CD4-positive, alpha-beta T cell (primary cell): ENCODE data around the gene LAG3. TPM values are rescaled to one million over a fixed set of nuclear protein-coding genes. Genes with fewer than 3 reads are reported as not detected.

ENCODE experiments used
- ATAC-seq: fragments of 200-7000 bp; cut with Tn5 transposase; one replicate; pipeline ENCODE4 v1.10.0; 2022; ENCODE audit warnings: mild to moderate bottlenecking; ENCODE audit not compliant: poor library complexity
- CTCF ChIA-PET: fragments of 350-600 bp; sonication (Branson Sonifier 250); formaldehyde crosslinking; loops from one replicate; lab custom pipeline; 2021; ENCODE audit warnings: antibody characterized with exemption, inconsistent platforms; lab: Charles Lee
- POLR2A ChIA-PET: fragments of 350-600 bp; sonication (Branson Sonifier 250); formaldehyde crosslinking; loops from one replicate; lab custom pipeline; 2021; ENCODE audit warnings: antibody characterized with exemption, inconsistent platforms; lab: Charles Lee
- DNase-seq, 14 experiments: peaks; one replicate each; pipeline ENCODE4 v3.0.0-alpha.2; 2013 to 2020; ENCODE audit warnings: mixed read lengths in 2 of 14
- H3K27ac ChIP-seq, 2 donors: one replicate each; pipeline versions ENCODE4 v1.5.1 to v1.7.0; 2013; ENCODE audit warnings: low read length in 2 of 2, low read depth in 1 of 2, mild to moderate bottlenecking in 1 of 2
- H3K27me3 ChIP-seq, 2 experiments: 1 replicate in 1 of 2; 2 replicates in 1 of 2; pipeline versions ENCODE4 v1.6.1 to v1.7.0; 2013; ENCODE audit warnings: low read length in 2 of 2, control low read depth in 1 of 2, mild to moderate bottlenecking in 1 of 2, moderate library complexity in 1 of 2; ENCODE audit not compliant: insufficient read depth in 2 of 2, control insufficient read depth in 1 of 2
- H3K36me3 ChIP-seq: one replicate; pipeline ENCODE4 v1.6.1; 2013; ENCODE audit warnings: low read length, control low read depth; ENCODE audit not compliant: insufficient read depth
- H3K4me1 ChIP-seq: one replicate; pipeline ENCODE4 v1.6.1; 2013; ENCODE audit warnings: low read length, control low read depth; ENCODE audit not compliant: insufficient read depth
- H3K4me3 ChIP-seq: one replicate; pipeline ENCODE4 v1.5.1; 2013; ENCODE audit warnings: mild to moderate bottlenecking, low read length, moderate library complexity
- H3K9me3 ChIP-seq, 2 experiments: 1 replicate in 1 of 2; 2 replicates in 1 of 2; pipeline versions ENCODE4 v1.6.1 to v1.7.0; 2013; ENCODE audit warnings: low read length in 2 of 2, mild to moderate bottlenecking in 2 of 2, control low read depth in 1 of 2, moderate library complexity in 1 of 2; ENCODE audit not compliant: control insufficient read depth in 1 of 2, insufficient read depth in 1 of 2
- H3K27ac Mint-ChIP-seq: one replicate; pipeline ENCODE4 v1.8.0; 2020; ENCODE audit warnings: mixed read lengths
- H3K27me3 Mint-ChIP-seq: one replicate; pipeline ENCODE4 v1.8.0; 2021; ENCODE audit warnings: mixed read lengths
- H3K36me3 Mint-ChIP-seq: one replicate; pipeline ENCODE4 v1.8.0; 2021; ENCODE audit warnings: low read depth, mixed read lengths
- H3K4me1 Mint-ChIP-seq: one replicate; pipeline ENCODE4 v1.8.0; 2021; ENCODE audit warnings: low read depth, mixed read lengths
- H3K4me3 Mint-ChIP-seq: one replicate; pipeline ENCODE4 v1.8.0; 2020; ENCODE audit warnings: mild to moderate bottlenecking, mixed read lengths
- H3K9me3 Mint-ChIP-seq: one replicate; pipeline ENCODE4 v1.8.0; 2020; ENCODE audit warnings: mixed read lengths
- CTCF ChIP-seq: fragments of 200-600 bp; IDR thresholded peaks from one replicate; pipeline ENCODE4 v1.8.0; 2022; ENCODE audit warnings: antibody characterized with exemption, mild to moderate bottlenecking
- intact Hi-C, 2 experiments: fragments of 100-400 bp; cut with DNase I in 1 of 2; cut with micrococcal nuclease in 1 of 2; formaldehyde crosslinking; loops; one replicate each; pipeline versions ENCODE4 v1.15.1 to v1.9.0; 2023 to 2025; cut with DNase I, micrococcal nuclease
- total RNA-seq, 174 experiments: library from RNA in 2 of 174; stranded (reverse) in 2 of 174; gene quantifications; one replicate each; pipeline ENCODE4 v1.2.3 and lab custom pipeline; 2021 to 2026

LAG3 gene
- total RNA-seq, 2 experiments from 2014 or later = 0.82 to 1.4 TPM

- H3K4me3 ChIP-seq = peak overlapping the region; percentile 46
- POLR2A ChIA-PET = interaction anchor here (0.6 to 4.0 kb wide), 7 partner anchors 9 to 170 kb away, joined by 3 to 15 read pairs (median 3); partner anchors contain the start of genes MLF2, RNU7-1 and ZNF384
These were observed 1.5 kb downstream of the LAG3 start for GRCh38 chr12:6773590-6774351.

GRCh38 chr12:6774499-6775062 is 2.3 kb downstream of the LAG3 start:
- Mint-ChIP-seq H3K4me3 (peak overlapping the region; percentile 86), H3K9me3 (no peaks in the 10 kb centered on the region), H3K27ac (peak overlapping the region; percentile 70), H3K27me3 (peaks cover 40% of the 10 kb centered on the region), H3K4me1 (peaks cover 57% of the 10 kb centered on the region), H3K36me3 (no peaks in the 10 kb centered on the region)
- Histone ChIP-seq H3K27me3 (peaks cover 8 to 19% of the 10 kb centered on the region in 2 experiments), H3K9me3 (no peaks in the 10 kb centered on the region), H3K4me3 (peak overlapping the region; percentile 34), H3K27ac (no peak overlapping the region), H3K36me3 (no peaks in the 10 kb centered on the region), H3K4me1 (peaks cover 66% of the 10 kb centered on the region)
- ChIA-PET POLR2A (interaction anchor here (0.6 to 4.0 kb wide), 8 partner anchors 7 to 169 kb away, joined by 3 to 15 read pairs (median 4); partner anchors contain the start of genes CD4, MLF2, RNU7-1 and ZNF384), CTCF (interaction anchor here (0.9 to 1.0 kb wide), 2 partner anchors 8 to 15 kb away, joined by 3 to 4 read pairs; partner anchors contain the start of gene PTMS)
- TF ChIP-seq CTCF = no peak
- ATAC-seq (peak; percentile 15), DNase-seq (peak in 3 of 14 experiments; percentile 43 to 80 (median 61))
- intact Hi-C loops = no loop called here

More at GRCh38 chr12:6773590-6774351, 1.5 kb downstream of the LAG3 start:
- CTCF ChIA-PET = interaction anchor here (1.2 kb wide), 1 partner anchor 20 kb away, joined by 4 read pairs; no protein-coding TSS in a partner anchor
- H3K9me3 ChIP-seq = no peaks in the 10 kb centered on the region
- H3K27me3 ChIP-seq = peaks cover 8 to 22% of the 10 kb centered on the region in 2 experiments
- ATAC-seq (peak; percentile 33), DNase-seq (peak in 2 of 14 experiments; percentile 42 to 49)
- peak overlapping the region; percentile 86 for H3K4me3 Mint-ChIP-seq
- peaks cover 56% of the 10 kb centered on the region for H3K4me1 Mint-ChIP-seq
- H3K27ac Mint-ChIP-seq = peak overlapping the region; percentile 70
- peaks cover 48% of the 10 kb centered on the region for H3K27me3 Mint-ChIP-seq
- H3K36me3 Mint-ChIP-seq = no peaks in the 10 kb centered on the region
- no peak for TF ChIP-seq CTCF
- no peaks in the 10 kb centered on the region for H3K36me3 ChIP-seq
- intact Hi-C loops = no loop called here
- H3K27ac ChIP-seq = no peak overlapping the region
- H3K4me1 ChIP-seq = peaks cover 59% of the 10 kb centered on the region
- H3K9me3 Mint-ChIP-seq = no peaks in the 10 kb centered on the region
